IMR-90 (cell line): ENCODE data around the gene IQUB. TPM values are rescaled to one million over a fixed set of nuclear protein-coding genes. Genes with fewer than 3 reads are reported as not detected.

ENCODE experiments used
- ATAC-seq: fragments of 200-7000 bp; cut with Tn5 transposase; 2 replicates; pipeline ENCODE4 v1.9.1; 2020; ENCODE audit warnings: low read depth, mild to moderate bottlenecking, moderate library complexity
- BruUV-seq: library from RNA; stranded (reverse); fragments of 400-500 nt; replicated peaks from 2 replicates; lab custom pipeline; 2021; lab: Mats Ljungman, UMichigan
- CTCF ChIA-PET: fragments of 300-600 bp; formaldehyde crosslinking; extraction: SDS; loops from one replicate; lab custom pipeline; 2021; ENCODE audit warnings: antibody characterized with exemption; lab: Yijun Ruan, JAX
- POLR2A ChIA-PET: fragments of 300-600 bp; sonication (Branson Sonifier 250); formaldehyde crosslinking; loops from one replicate; lab custom pipeline; 2022; ENCODE audit warnings: antibody characterized with exemption; ENCODE audit not compliant: unreplicated experiment; lab: Charles Lee
- DNase-seq: peaks from one replicate; pipeline ENCODE4 v3.0.0; 2013
- H2AFZ ChIP-seq: replicated peaks from 2 replicates; pipeline ENCODE3; 2013; ENCODE audit warnings: low read length, mild to moderate bottlenecking; ENCODE audit not compliant: poor library complexity
- H2AK5ac ChIP-seq: 2 replicates; pipeline ENCODE4 v1.6.1; 2013; ENCODE audit warnings: low read depth, low read length, inconsistent platforms
- H2AK9ac ChIP-seq: replicated peaks from 2 replicates; pipeline ENCODE3; 2013; ENCODE audit warnings: mild to moderate bottlenecking, low read depth, low read length, moderate library complexity; ENCODE audit not compliant: poor library complexity
- H2BK120ac ChIP-seq: 2 replicates; pipeline ENCODE4 v1.6.1; 2013; ENCODE audit warnings: low read depth, low read length, inconsistent platforms
- H2BK15ac ChIP-seq: 3 replicates; pipeline ENCODE4 v1.6.1; 2013; ENCODE audit warnings: low read depth, low read length, inconsistent platforms
- H2BK20ac ChIP-seq: 2 replicates; pipeline ENCODE4 v1.6.1; 2013; ENCODE audit warnings: low read depth, mild to moderate bottlenecking, inconsistent platforms, low read length, moderate library complexity
- H2BK5ac ChIP-seq: 2 replicates; pipeline ENCODE4 v1.6.1; 2013; ENCODE audit warnings: mild to moderate bottlenecking, low read depth, low read length, inconsistent platforms; ENCODE audit not compliant: poor library complexity, severe bottlenecking
- H3K14ac ChIP-seq: replicated peaks from 2 replicates; pipeline ENCODE4 v1.6.1; 2013; ENCODE audit warnings: low read depth, low read length, inconsistent platforms
- H3K18ac ChIP-seq: 2 replicates; pipeline ENCODE4 v1.6.1; 2013; ENCODE audit warnings: low read depth, low read length, control low read depth
- H3K23ac ChIP-seq: 2 replicates; pipeline ENCODE4 v1.6.1; 2013; ENCODE audit warnings: low read depth, low read length, inconsistent platforms
- H3K27ac ChIP-seq: 2 replicates; pipeline ENCODE4 v1.5.1; 2013; ENCODE audit warnings: mild to moderate bottlenecking, control low read depth, low read length; ENCODE audit not compliant: insufficient read depth
- H3K27me3 ChIP-seq: 2 replicates; pipeline ENCODE4 v1.6.1; 2013; ENCODE audit warnings: low read length; ENCODE audit not compliant: control insufficient read depth, insufficient read depth
- H3K36me3 ChIP-seq: 2 replicates; pipeline ENCODE4 v1.6.1; 2013; ENCODE audit warnings: low read length, mixed read lengths; ENCODE audit not compliant: control insufficient read depth, insufficient read depth
- H3K4ac ChIP-seq: 2 replicates; pipeline ENCODE4 v1.6.1; 2013; ENCODE audit warnings: low read depth, low read length, inconsistent platforms
- H3K4me1 ChIP-seq: 2 replicates; pipeline ENCODE4 v1.6.1; 2013; ENCODE audit warnings: low read length, mixed read lengths; ENCODE audit not compliant: control insufficient read depth, insufficient read depth
- H3K4me2 ChIP-seq: 2 replicates; pipeline ENCODE4 v1.6.1; 2013; ENCODE audit warnings: low read depth, mild to moderate bottlenecking, control low read depth, low read length, moderate library complexity
- H3K4me3 ChIP-seq: 2 replicates; pipeline ENCODE4 v1.5.1; 2013; ENCODE audit warnings: low read depth, mild to moderate bottlenecking, control low read depth, low read length, moderate library complexity; ENCODE audit not compliant: insufficient read depth
- H3K56ac ChIP-seq: 2 replicates; pipeline ENCODE4 v1.6.1; 2013; ENCODE audit warnings: low read length, inconsistent platforms; ENCODE audit not compliant: insufficient read depth; ENCODE audit errors: extremely low read depth
- H3K79me1 ChIP-seq, 2 experiments: 2 replicates each; pipeline ENCODE4 v1.6.1; 2013; ENCODE audit warnings: low read length in 2 of 2, inconsistent platforms in 1 of 2, low read depth in 1 of 2
- H3K9ac ChIP-seq: 2 replicates; pipeline ENCODE4 v1.6.1; 2013; ENCODE audit warnings: low read depth, low read length, control low read depth
- H3K9me1 ChIP-seq: 2 replicates; pipeline ENCODE4 v1.6.1; 2013; ENCODE audit warnings: low read length, inconsistent platforms; ENCODE audit not compliant: insufficient read depth
- H3K9me3 ChIP-seq: 2 replicates; pipeline ENCODE4 v1.6.1; 2013; ENCODE audit warnings: low read length; ENCODE audit not compliant: control insufficient read depth, insufficient read depth
- H4K20me1 ChIP-seq: 2 replicates; pipeline ENCODE4 v1.6.1; 2013; ENCODE audit warnings: low read length, inconsistent platforms; ENCODE audit not compliant: insufficient read depth
- H4K5ac ChIP-seq: 2 replicates; pipeline ENCODE4 v1.6.1; 2013; ENCODE audit warnings: mild to moderate bottlenecking, low read depth, low read length, control low read depth
- H4K8ac ChIP-seq, 2 experiments: 2 replicates each; pipeline ENCODE4 v1.6.1; 2013; ENCODE audit warnings: low read depth in 2 of 2, low read length in 2 of 2, control low read depth in 1 of 2, inconsistent platforms in 1 of 2
- H4K91ac ChIP-seq: 2 replicates; pipeline ENCODE4 v1.6.1; 2013; ENCODE audit warnings: low read depth, low read length, inconsistent platforms; ENCODE audit not compliant: insufficient read depth
- CHD1 ChIP-seq: IDR thresholded peaks from 2 replicates; pipeline ENCODE4 v1.6.1; 2012; ENCODE audit warnings: low read depth, low read length, improper control_type of control experiment
- MAZ ChIP-seq: IDR thresholded peaks from 2 replicates; pipeline ENCODE4 v1.6.1; 2012; ENCODE audit warnings: low read depth, mild to moderate bottlenecking, low read length, improper control_type of control experiment, moderate library complexity, borderline replicate concordance
- MXI1 ChIP-seq: IDR thresholded peaks from 2 replicates; pipeline ENCODE4 v1.6.1; 2012; ENCODE audit warnings: low read depth, mild to moderate bottlenecking, low read length, moderate library complexity, borderline replicate concordance
- POLR2A ChIP-seq: IDR thresholded peaks from 2 replicates; pipeline ENCODE4 v1.6.1; 2012; ENCODE audit warnings: mild to moderate bottlenecking, low read depth, low read length
- RCOR1 ChIP-seq: IDR thresholded peaks from 2 replicates; pipeline ENCODE4 v1.6.1; 2012; ENCODE audit warnings: mild to moderate bottlenecking, low read length, improper control_type of control experiment; ENCODE audit not compliant: insufficient replicate concordance
- SMC3 ChIP-seq: fragments of 150-350 bp; IDR thresholded peaks from 2 replicates; pipeline ENCODE4 v1.6.1; 2016; ENCODE audit warnings: low read depth, mild to moderate bottlenecking, antibody characterized with exemption, low read length, moderate library complexity
- WGBS, 2 experiments: methylation state at CpG; one replicate each; pipeline versions ENCODE4 v1.1.5 to v1.1.7; 2013; ENCODE audit warnings: missing lambda C conversion rate in 2 of 2; ENCODE audit not compliant: insufficient read length in 1 of 2; ENCODE audit errors: extremely low coverage in 2 of 2; 5-methylcytosine and 5-hydroxymethylcytosine counted together
- dilution Hi-C: fragments of 300-500 bp; cut with HindIII; formaldehyde crosslinking; loops from one replicate; pipeline ENCODE4 v1.14.3; 2018; ENCODE audit warnings: low sequenced_read_pairs; ENCODE audit not compliant: unreplicated experiment
- in situ Hi-C: fragments of 300-500 bp; cut with MboI; formaldehyde crosslinking; loops from 3 replicates; pipeline ENCODE4 v1.14.3; 2019; ENCODE audit warnings: low sequenced_read_pairs, inconsistent platforms, mixed read lengths
- intact Hi-C: fragments of 100-400 bp; cut with micrococcal nuclease; formaldehyde crosslinking; loops from 2 replicates; pipeline ENCODE4 v1.10.0; 2022
- polyA plus RNA-seq, 3 experiments: library from polyadenylated mRNA; depleted of rRNA; stranded (reverse); fragments of >200 nt; gene quantifications; 2 replicates each; pipeline ENCODE4 v1.2.3, GENCODE V29; 2012; ENCODE audit warnings: low replicate concordance in 1 of 3
- total RNA-seq: library from RNA; depleted of rRNA; stranded (reverse); fragments of >200 nt; gene quantifications from 2 replicates; pipeline ENCODE4 v1.2.3, GENCODE V29; 2012
- TF ChIP-seq, protein P1 (sequence below): fragments of 150-350 bp; IDR thresholded peaks from 2 replicates; pipeline ENCODE4 v1.6.1; 2016; ENCODE audit warnings: low read depth, mild to moderate bottlenecking, low read length, moderate library complexity, borderline replicate concordance
- TF ChIP-seq, protein P2 (sequence below): fragments of 150-350 bp; IDR thresholded peaks from 2 replicates; pipeline ENCODE4 v1.6.1; 2017; ENCODE audit warnings: mild to moderate bottlenecking, antibody characterized with exemption, low read length, low read depth

The IQUB gene
- total and polyA plus RNA-seq, 2 of the 4 experiments (the other 2 are of a cell fraction), result 0.05 to 0.18 TPM

DNA sequence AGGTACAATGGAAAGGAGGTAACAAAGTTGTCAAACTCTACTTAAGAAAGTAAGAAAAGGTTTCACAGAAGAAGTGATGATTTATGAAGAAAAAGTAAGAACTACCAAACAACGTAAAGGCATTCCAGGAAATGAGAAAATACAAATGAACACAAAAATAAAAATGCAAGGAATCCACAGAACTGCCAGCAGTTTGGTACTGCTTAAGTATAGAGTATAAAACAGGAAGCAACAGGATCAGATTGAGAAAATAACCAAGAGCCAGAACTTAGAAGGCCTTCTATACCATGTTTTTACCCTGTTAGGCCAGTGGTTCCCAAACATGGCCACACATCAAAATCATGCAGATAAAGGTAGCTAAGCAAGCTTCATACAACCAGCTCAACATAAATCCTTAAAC lies 14.0 kb upstream of the IQUB start:
- dilution Hi-C loops, result no loop called here
- ATAC-seq, result peak; percentile 66

More for the DNA sequence above, 14.0 kb upstream of the IQUB start:
- Histone ChIP-seq H3K18ac (peak overlapping the region; percentile 95; the same call in 1 of the 2 replicates), H2BK20ac (peak overlapping the region; percentile 72; the same call in 1 of the 2 replicates), H3K27me3 (no peaks in the 10 kb centered on the region), H4K5ac (no peak overlapping the region; the same call in 1 of the 2 replicates), H3K4me2 (peak overlapping the region; percentile 88; the same call in 1 of the 2 replicates), H3K9me3 (no peaks in the 10 kb centered on the region), H2BK5ac (peak overlapping the region; percentile 90), H4K91ac (no peak overlapping the region), H3K27ac (no peak overlapping the region), H2AK9ac (no peak overlapping the region), H3K79me1 (peaks cover 7 to 13% of the 10 kb centered on the region in 2 experiments; a peak in 3 of 4 replicates), H4K20me1 (no peaks in the 10 kb centered on the region), H3K23ac (peak overlapping the region; percentile 94; the same call in 1 of the 2 replicates), H3K56ac (no peak overlapping the region), H3K14ac (peak overlapping the region; percentile 91), H2AK5ac (no peak overlapping the region), H2BK120ac (0 out of 2 replicates have a peak overlapping the region, but pooled peaks have one; percentile 48), H2BK15ac (no peak overlapping the region), H3K4me3 (no peak overlapping the region), H4K8ac (peak overlapping the region in 1 of 2 experiments; percentile 78; a peak in 2 of 4 replicates), H2AFZ (no peak overlapping the region), H3K9me1 (0 out of 2 replicates have a peak, but pooled peaks cover 2% of the 10 kb centered on the region), H3K4ac (no peak overlapping the region), H3K9ac (peak overlapping the region; percentile 44; the same call in 1 of the 2 replicates), H3K4me1 (peaks cover 2% of the 10 kb centered on the region; the same call in 1 of the 2 replicates), H3K36me3 (peaks cover 7% of the 10 kb centered on the region)
- in situ Hi-C loops, result no loop called here
- intact Hi-C loops, result no loop called here
- no TSS peak for BruUV-seq
- ChIA-PET CTCF (no interaction called here), POLR2A (no interaction called here)
- no peak for DNase-seq
- no CpG with 5 or more reads among the region's 1 CpG for WGBS, 2 experiments
- TF ChIP-seq SMC3, result no peak
- TF ChIP-seq MXI1, result no peak
- TF ChIP-seq CHD1, result no peak
- TF ChIP-seq, protein P1, sequence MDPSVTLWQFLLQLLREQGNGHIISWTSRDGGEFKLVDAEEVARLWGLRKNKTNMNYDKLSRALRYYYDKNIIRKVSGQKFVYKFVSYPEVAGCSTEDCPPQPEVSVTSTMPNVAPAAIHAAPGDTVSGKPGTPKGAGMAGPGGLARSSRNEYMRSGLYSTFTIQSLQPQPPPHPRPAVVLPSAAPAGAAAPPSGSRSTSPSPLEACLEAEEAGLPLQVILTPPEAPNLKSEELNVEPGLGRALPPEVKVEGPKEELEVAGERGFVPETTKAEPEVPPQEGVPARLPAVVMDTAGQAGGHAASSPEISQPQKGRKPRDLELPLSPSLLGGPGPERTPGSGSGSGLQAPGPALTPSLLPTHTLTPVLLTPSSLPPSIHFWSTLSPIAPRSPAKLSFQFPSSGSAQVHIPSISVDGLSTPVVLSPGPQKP, result no peak
- no peak for TF ChIP-seq POLR2A
- TF ChIP-seq, protein P2, sequence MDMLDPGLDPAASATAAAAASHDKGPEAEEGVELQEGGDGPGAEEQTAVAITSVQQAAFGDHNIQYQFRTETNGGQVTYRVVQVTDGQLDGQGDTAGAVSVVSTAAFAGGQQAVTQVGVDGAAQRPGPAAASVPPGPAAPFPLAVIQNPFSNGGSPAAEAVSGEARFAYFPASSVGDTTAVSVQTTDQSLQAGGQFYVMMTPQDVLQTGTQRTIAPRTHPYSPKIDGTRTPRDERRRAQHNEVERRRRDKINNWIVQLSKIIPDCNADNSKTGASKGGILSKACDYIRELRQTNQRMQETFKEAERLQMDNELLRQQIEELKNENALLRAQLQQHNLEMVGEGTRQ, result no peak
- TF ChIP-seq MAZ, result no peak
- TF ChIP-seq RCOR1, result no peak
